Frontal cortex (tissue), 4 donors: ENCODE results near the gene AAK1. TPM values are rescaled to one million over a fixed set of nuclear protein-coding genes. Genes with fewer than 3 reads are reported as not detected.
"Not testable (repeated sequence)": the region's sequence is repeated elsewhere in the genome, so short reads cannot be mapped to it uniquely, and the experiment has no call there.

ENCODE experiments used
- DNase-seq, 2 donors: peaks; one replicate each; pipeline ENCODE4 v3.0.0; 2012; ENCODE audit warnings: low spot score in 2 of 2
- FAIRE-seq: peaks from 2 replicates; lab custom pipeline; 2012; peaks lifted over from hg19 to GRCh38; lab: Jason Lieb, UNC
- total RNA-seq: library from RNA; depleted of rRNA; stranded (reverse); fragments of >200 nt; gene quantifications from one replicate; pipeline ENCODE4 v1.2.3, GENCODE V29; 2014
- donor health status: control.
- donor health status: control.
- donor health status: control.

The AAK1 gene
- total RNA-seq, 1 donor from 2014 or later, result 31.4 TPM

DNA sequence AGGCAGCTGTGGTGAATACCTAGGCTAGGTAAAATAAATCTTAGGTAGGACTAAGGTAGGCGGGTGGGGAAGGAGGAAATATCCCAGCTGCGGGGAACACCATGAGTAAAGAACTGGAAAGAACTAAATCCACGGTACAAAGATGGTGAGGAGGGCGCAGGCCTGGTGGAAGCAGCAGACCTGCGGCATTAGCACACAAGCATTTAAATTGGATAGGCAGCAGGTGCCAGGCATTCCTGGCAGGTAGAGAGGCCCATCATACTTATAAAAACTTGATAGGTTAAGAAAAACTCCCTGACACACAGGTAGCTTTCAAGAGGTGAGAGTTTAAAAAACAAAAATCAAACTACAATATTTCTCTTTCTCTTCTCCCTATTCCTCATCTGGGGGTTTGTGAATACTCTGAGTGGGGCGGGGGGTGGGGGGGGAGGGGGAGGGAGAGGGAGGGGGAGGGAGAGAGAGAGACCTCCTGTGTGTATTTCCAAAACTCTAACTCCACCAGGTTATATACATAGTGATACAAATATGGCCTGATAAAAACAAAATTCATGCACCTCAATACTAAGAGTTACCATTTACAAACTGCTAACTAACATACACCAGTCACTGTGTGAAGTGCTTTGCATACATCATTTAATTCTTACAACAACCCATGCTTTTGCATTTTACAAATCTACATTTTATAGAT, 13.5 kb downstream of the AAK1 start:
- DNase-seq (no peak), FAIRE-seq (no peak)

- no peak for FAIRE-seq
- no peak for DNase-seq
Observed at GRCh38 chr2:69628325-69629021, 15.1 kb downstream of the AAK1 start.

DNA sequence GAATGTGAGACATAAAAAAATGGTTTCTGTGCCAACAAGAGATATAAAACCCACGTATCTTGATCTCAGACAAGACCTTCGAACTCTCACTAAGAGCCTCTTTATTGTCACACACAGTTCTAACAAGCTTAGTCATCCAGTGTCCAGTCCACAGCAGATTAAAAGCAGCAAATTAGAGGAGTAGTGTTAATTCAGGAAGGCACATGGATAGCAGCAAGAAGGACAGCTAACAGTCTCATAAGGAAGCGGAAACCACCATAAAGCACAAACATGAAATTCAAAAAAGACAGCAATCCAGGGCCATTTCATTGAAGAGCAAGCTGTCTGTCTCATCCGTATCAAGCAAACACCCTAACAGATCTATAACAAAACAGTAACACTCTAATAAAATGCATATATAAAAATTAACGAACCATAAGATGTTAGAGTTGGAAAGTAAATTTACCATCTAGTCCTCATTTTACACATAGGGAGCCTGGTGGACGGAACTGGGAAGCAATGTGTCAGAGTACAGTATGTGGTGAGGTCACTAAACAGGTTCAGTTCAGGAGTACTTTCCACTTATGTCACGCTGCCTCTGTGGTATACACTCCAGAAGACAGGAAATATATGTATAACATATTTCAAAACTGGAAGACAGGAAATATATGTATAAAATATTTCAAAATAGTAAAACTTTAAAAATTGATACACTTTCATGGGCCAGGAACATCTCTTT, 18.3 kb downstream of the AAK1 start:
- DNase-seq (no peak), FAIRE-seq (no peak)

DNA sequence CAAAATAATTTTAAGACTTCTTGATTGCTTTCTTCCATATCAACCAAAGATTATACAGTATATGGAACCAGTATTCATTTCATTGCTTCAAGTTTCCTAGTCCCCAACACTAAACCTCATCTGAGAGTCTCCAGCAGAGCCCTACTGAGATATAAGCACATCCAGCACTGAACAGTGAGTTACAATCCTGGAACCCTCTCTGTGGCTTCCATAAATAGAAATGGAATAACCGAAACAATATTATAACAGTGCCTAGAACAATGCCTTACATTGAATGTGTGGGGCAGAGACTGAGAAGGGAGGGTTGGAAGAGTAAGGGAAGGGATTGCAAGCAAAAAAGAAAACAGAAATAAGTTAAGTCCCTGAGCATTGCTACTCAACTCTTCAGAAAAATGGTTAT, 18.9 kb downstream of the AAK1 start:
- FAIRE-seq (no peak), DNase-seq (no peak)

DNA sequence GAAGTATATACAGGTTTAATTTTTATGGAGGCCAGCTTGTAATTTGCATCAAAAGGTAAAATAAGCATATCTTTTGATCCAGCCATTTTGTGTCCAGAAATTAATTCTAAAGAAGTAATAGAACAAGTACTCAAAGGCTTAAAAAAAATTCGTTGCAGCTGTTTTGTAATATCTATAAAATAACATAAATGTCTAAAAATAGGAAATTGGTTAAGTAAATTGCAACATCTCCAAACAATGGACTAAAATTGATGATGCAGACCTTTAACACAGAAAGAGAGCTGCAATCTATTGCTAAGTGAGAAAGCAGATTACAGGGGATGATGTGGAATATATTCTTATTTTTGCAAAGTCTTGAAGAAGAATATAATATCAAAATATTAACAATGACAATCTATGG, 19.4 kb downstream of the AAK1 start:
- DNase-seq (no peak), FAIRE-seq (no peak)

DNA sequence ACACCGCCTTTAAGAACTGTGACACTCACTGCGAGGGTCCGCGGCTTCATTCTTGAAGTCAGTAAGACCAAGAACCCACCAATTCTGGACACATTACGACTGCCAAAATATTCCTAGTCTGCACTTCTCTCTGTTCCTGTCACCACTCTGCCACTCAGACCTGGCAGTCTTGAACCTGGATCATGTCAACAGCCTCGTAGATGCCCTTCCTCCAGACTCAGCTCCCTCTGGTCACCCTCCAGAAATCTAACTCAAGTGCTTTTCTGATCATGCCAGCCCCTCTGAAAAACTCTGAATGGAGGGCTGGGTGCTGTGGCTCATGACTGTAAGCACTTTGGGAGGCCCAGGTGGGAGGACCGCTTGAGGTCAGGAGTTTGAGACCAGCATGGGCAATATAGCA, 20.3 kb downstream of the AAK1 start:
- no peak for DNase-seq
- no peak for FAIRE-seq

DNA sequence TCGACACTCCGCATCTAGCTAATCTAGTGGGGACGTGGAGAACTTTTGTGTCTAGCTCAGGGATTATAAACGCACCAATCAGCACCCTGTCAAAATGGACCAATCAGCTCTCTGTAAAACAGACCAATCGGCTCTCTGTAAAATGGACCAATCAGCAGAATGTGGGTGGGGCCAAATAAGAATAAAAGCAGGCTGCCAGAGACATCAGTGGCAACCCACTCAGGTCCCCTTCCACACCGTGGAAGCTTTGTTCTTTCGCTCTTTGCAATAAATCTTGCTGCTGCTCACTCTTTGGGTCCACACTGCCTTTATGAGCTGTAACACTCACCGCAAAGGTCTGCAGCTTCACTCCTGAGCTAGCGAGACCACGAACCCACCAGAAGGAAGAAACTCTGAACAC, 20.7 kb downstream of the AAK1 start:
- not testable (repeated sequence) for DNase-seq, FAIRE-seq

DNA sequence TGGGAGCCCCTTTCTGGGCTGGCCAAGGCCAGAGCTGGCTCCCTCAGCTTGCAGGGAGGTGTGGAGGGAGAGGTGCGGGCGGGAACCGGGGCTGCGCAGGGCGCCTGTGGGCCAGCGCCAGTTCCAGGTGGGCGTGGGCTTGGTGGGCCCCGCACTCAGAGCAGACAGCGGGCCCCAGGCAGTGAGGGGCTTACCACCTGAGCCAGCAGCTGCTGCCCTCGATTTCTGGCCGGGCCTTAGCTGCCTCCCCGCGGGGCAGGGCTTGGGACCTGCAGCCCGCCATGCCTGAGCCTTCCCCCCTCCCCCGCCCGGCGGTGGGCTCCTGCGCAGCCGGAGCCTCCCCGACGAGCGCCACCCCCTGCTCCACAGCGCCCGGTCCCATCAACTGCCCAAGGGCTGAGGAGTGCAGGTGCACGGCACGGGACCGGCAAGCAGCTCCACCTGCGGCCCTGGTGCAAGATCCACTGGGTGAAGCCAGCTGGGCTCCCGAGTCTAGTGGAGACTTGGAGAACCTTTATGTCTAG, 21.5 kb downstream of the AAK1 start:
- not testable (repeated sequence) for DNase-seq, FAIRE-seq

DNA sequence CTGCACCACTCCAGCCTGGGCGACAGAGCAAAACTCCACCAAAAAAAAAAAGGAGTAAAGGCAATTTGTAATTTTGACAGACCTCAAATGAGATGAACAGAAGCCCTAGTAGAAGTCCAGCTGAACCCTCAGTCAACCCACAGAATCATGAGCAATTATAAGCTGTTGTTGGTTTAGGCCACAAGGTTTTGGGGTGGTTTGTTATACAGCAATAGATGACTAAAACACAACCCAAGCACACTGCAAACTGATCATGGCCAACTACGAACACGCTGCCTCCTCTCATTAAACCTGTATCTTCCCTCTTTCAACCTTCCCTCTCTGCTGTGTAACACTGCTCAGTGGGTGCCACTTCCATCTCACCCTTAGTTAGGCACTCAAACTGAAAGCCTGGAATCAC, 22.1 kb downstream of the AAK1 start:
- FAIRE-seq (no peak), DNase-seq (no peak)

GRCh38 chr2:69620870-69621269, 22.7 kb downstream of the AAK1 start:
- DNase-seq (no peak), FAIRE-seq (no peak)

DNA sequence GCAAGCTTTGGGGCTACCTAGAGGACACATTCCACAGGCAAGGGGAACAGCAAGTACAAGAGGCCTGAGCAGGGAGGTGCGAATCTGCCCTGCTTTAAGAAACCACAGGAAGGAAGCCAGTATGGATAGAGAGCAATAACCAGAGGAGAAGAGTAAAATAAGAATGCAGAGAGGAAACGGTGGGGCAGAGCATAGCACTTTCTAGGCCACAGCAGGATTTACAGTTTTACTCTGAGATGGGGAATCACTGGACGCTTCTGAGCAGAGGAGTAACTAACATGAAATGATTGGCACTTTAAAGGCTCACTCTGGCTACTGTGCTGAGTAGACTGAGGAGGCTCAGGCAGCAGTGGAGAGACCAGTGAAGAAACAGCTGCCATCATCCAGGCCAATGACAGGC, 23.8 kb downstream of the AAK1 start:
- no peak for FAIRE-seq
- DNase-seq, result no peak

DNA sequence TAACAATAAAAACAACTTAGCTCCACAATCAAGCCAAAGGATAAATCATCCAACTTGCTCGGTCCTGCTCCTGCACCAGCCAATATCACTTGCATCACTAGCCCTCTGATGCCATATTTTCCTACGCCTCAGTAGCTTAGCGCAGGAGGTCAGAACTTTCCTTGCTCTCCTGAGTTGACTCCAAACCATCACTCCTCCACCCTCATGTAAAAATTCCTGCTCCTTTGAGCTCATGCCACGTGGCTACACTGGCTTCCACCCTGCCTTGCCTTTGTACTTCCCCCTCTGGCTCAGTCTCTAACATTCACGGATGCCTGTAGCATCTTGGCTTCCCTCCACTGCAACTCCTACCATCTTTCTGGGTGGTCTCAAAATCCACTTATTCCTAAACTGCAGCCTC, 25.2 kb downstream of the AAK1 start:
- no peak for DNase-seq
- FAIRE-seq, result no peak

DNA sequence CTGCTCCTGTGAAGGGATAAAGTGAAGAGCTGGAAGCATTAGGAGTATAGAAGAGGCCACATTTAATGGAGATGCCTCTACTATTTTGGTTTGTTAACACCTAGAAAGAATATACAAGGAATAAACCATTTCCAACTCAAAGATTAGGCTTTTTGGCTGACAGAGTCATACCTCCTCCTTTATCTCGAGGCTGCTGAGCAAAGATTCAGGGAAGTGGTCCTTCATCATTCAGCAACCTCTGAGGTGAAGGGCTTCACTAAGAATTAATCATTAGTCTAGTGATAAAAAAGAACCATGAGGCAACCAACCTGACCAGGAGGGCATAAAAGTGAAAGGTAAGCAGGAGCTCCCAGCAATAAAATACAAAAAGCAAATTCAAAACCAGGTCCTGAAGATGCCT, 25.8 kb downstream of the AAK1 start:
- no peak for DNase-seq
- FAIRE-seq, result no peak

DNA sequence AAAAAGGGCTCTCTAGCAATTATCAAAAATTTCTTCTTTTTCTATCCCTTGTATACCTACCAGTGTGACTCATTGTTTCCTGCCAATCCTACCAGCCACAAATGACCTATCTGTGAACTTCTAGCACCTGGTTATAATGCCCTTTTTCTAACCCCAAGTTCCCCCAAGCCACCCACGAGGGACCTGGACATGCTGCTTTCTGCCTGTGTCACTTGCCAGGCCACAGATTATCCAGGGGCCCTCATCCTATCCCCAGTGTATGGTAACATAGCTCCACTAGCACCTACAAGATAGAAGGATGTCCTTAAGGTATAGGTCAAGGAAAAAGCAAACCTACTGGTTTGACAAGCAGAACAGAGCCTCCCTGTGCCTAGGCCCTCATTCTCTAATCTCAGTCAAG, 26.8 kb downstream of the AAK1 start:
- FAIRE-seq, result no peak
- DNase-seq, result no peak

GRCh38 chr2:69615969-69616368, 27.6 kb downstream of the AAK1 start:
- FAIRE-seq (no peak), DNase-seq (no peak)

DNA sequence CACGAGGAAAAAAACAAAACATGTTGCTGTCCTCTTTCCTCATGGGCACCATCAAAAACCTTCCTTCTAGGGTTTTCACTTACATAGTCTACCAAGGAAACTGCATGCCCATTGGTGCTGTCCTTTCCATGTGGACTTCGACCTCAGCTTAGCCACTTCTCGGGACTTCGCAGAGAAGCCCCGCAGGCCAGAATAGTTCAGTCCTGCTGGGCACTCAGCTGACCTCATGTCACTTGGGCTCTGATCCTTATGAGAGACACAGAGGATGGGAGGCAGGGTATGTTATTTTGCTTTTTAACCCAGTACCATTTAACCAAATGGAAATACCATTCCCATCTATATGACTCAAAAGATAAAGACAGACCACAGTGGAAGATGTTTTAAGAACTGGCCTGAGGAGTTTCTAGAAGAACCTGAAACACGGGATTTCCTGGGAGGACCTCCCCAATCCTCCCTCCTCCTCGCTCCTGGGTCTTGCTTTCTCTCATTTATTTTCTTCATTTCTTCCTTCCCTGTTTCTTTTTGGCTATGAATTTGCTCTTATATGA, 28.4 kb downstream of the AAK1 start:
- no peak for DNase-seq

DNA sequence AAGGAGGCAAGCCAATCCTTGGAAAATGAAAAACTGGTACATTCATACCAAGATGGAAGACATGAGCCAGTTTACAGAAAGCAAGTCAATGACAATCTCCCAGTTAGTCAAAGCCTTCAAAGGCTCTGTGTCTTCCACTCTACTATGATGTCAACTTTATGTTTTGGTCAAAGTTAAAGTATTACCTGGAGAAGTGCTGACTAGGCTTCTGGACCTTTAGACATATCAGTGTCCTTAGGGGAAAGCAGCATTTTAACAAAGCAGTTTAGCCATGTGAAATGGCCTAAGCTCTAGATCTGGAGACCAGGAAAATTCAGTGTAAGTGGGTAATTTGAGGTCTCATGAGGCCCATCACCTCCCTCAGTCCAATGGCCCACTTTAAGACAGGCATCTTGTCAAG, 30.8 kb downstream of the AAK1 start:
- FAIRE-seq, result no peak

More for the DNA sequence above, 28.4 kb downstream of the AAK1 start:
- FAIRE-seq, result no peak

GRCh38 chr2:69612200-69612599, 31.3 kb downstream of the AAK1 start:
- DNase-seq, result no peak
- no peak for FAIRE-seq

More for the DNA sequence above, 30.8 kb downstream of the AAK1 start:
- DNase-seq, result no peak

DNA sequence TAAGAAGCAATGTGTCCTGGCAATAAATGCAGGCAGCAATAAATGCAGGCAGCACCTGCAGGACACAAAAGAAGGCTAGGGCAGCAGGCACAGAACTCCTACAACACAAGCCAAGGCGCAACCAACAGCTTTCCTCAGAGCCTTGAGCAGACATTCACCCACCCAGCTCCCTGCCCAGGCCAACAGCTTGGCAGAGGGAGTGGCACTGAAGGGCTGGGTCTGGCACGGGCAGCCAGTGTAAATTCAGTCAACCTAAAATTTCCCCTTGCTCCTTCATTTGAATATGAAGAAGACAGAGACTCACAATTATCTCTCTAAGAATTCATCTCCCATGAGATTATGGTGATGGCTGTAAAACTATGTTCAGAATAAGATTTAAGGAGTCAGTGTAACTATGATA, 35.4 kb downstream of the AAK1 start:
- no peak for DNase-seq
- no peak for FAIRE-seq

DNA sequence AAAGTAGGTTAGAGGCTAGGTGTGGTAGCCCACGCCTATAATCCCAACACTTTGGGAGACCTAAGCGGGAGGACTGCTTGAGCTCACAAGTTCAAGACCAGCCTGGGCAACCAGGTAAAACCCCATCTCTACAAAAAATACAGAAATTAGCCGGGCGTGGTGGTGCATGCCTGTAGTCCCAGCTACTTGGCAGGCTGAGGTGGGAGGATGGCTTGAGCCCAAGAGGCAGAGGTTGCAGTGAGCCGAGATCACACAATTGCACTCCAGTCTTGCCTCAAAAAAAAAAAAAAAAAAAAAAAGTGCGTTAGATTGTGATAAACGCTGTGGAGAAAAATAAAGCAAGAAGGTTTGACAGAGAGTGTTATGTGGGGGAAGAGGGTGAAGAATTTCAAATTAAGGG, 36.8 kb downstream of the AAK1 start:
- not testable (repeated sequence) for FAIRE-seq, DNase-seq

- DNase-seq (no peak), FAIRE-seq (no peak)
Observed at GRCh38 chr2:69605284-69605683, 38.3 kb downstream of the AAK1 start.
